Fibroblast of lung (primary cell): ENCODE results near the gene OSBPL9.

Source experiments
- CTCF ChIP-seq, 2 donors: IDR thresholded peaks in 1 of 2; conservative IDR thresholded peaks in 1 of 2; 1 replicate in 1 of 2; 2 replicates in 1 of 2; pipeline ENCODE4 v1.5.1; 2011 to 2012; ENCODE audit warnings: low read length in 2 of 2, control low read depth in 1 of 2, inconsistent platforms in 1 of 2, low read depth in 1 of 2, mild to moderate bottlenecking in 1 of 2
- EZH2 ChIP-seq: IDR thresholded peaks from 2 replicates; pipeline ENCODE4 v1.5.1; 2012; ENCODE audit warnings: low read length, control low read depth, mild to moderate bottlenecking; ENCODE audit errors: missing control alignments

GRCh38 chr1:51592711-51593110 lies 24.2 kb upstream of the OSBPL9 start:
- TF ChIP-seq CTCF (conservative IDR thresholded peaks at IDR 0.05 in 1 of 2, IDR thresholded peaks at IDR 0.05 in 1 of 2; ENCODE audit: low read depth in 1 of 2, low read length in 2 of 2) (no peak), EZH2 (no peak)
